ENCODE results near the gene FAM200A. TPM values are rescaled to one million over a fixed set of nuclear protein-coding genes. Genes with fewer than 3 reads are reported as not detected.

The FAM200A gene
- total RNA-seq, 1 donor from 2014 or later: 21.1 TPM

DNA sequence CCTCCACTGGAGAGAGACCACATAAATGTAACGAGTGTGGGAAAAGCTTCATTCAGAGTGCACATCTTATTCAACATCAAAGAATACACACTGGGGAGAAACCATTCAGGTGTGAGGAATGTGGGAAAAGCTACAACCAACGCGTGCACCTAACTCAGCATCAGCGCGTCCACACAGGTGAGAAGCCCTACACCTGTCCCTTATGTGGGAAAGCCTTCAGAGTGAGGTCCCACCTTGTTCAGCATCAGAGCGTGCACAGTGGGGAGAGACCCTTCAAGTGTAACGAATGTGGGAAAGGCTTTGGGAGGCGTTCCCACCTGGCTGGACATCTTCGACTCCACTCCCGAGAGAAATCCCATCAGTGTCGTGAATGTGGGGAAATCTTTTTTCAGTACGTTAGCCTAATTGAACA is 20.6 kb downstream of the FAM200A start:
- Mint-ChIP-seq H3K27me3 (ENCODE audit: insufficient read depth, low read depth) (peaks cover 10% of the 10 kb centered on the region), H3K4me1 (no peaks in the 10 kb centered on the region), H3K27ac (no peak overlapping the region), H3K36me3 (peaks cover 71% of the 10 kb centered on the region), H3K4me3 (no peak overlapping the region), H3K9me3 (peaks cover 64% of the 10 kb centered on the region)
- Histone ChIP-seq H3K9me3 (ENCODE audit: low read depth) (peaks cover 34% of the 10 kb centered on the region), H3K4me3 (peak overlapping the region; percentile 4), H3K27me3 (no peaks in the 10 kb centered on the region), H3K4me2 (no peak overlapping the region), H3K79me2 (ENCODE audit: low read depth) (no peaks in the 10 kb centered on the region), H3K4me1 (no peaks in the 10 kb centered on the region), H2AFZ (replicated peaks) (no peak overlapping the region), H3K9ac (no peak overlapping the region), H3K36me3 (peaks cover 41% of the 10 kb centered on the region), H4K20me1 (ENCODE audit: low read depth) (no peaks in the 10 kb centered on the region), H3F3A (ENCODE audit: low read depth) (peaks cover 7% of the 10 kb centered on the region), H3K27ac (no peak overlapping the region)
- DNase-seq (ENCODE audit: low spot score): no peak
- no peak for TF ChIP-seq EZH2 (IDR thresholded peaks at IDR 0.05)
- no peak for TF ChIP-seq CTCF (IDR thresholded peaks at IDR 0.05)
- no peak for TF ChIP-seq EZH2phosphoT487 (IDR thresholded peaks at IDR 0.05)

- H3K4me3 Mint-ChIP-seq: no peak overlapping the region
- peak; percentile 17 for DNase-seq (ENCODE audit: low spot score)
- H4K20me1 ChIP-seq (ENCODE audit: low read depth): no peaks in the 10 kb centered on the region
- H3K27ac Mint-ChIP-seq: no peak overlapping the region
- H3K9me3 ChIP-seq (ENCODE audit: low read depth): peaks cover 8% of the 10 kb centered on the region
- H3K4me1 Mint-ChIP-seq: no peaks in the 10 kb centered on the region
- no peak overlapping the region for H3K4me3 ChIP-seq
- TF ChIP-seq EZH2phosphoT487 (IDR thresholded peaks at IDR 0.05) (no peak), CTCF (IDR thresholded peaks at IDR 0.05) (peak; percentile 42), EZH2 (IDR thresholded peaks at IDR 0.05) (no peak)
- no peak overlapping the region for H3K9ac ChIP-seq
- peaks cover 19% of the 10 kb centered on the region for H3K36me3 ChIP-seq
- no peak overlapping the region for H3K4me2 ChIP-seq
- H3K79me2 ChIP-seq (ENCODE audit: low read depth): no peaks in the 10 kb centered on the region
- H3K36me3 Mint-ChIP-seq: peaks cover 55% of the 10 kb centered on the region
- peaks cover 29% of the 10 kb centered on the region for H3K9me3 Mint-ChIP-seq
- H3K4me1 ChIP-seq: no peaks in the 10 kb centered on the region
- H3K27me3 ChIP-seq: no peaks in the 10 kb centered on the region
- no peak overlapping the region for H3K27ac ChIP-seq
- H2AFZ ChIP-seq (replicated peaks): no peak overlapping the region
- H3K27me3 Mint-ChIP-seq (ENCODE audit: insufficient read depth, low read depth): peaks cover 10% of the 10 kb centered on the region
- H3F3A ChIP-seq (ENCODE audit: low read depth): peaks cover under 1% of the 10 kb centered on the region
Measured at GRCh38 chr7:99525713-99526440, 26.0 kb downstream of the FAM200A start.

DNA sequence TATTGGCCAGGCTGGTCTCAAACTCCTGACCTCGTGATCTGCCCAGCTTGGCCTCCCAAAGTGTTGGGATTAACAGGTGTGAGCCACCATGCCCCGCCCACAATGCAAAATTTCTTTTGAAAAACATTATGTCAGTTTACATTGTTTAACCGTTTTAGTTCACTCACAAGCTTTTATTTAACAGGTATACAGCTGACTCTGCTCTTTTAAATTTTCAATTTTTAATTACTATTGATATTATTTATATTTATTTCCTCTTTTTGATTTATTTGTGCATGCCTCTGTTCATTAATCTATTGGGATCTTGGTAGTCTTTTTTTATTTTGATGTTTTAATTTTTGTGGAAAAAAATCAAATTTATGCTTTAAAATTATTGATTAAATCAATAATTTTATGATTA is 30.5 kb downstream of the FAM200A start:
- no peak overlapping the region for H3K4me3 Mint-ChIP-seq
- no peaks in the 10 kb centered on the region for H3K36me3 ChIP-seq

More for the DNA sequence above, 30.5 kb downstream of the FAM200A start:
- no peak for DNase-seq (ENCODE audit: low spot score)
- H3K4me3 ChIP-seq: no peak overlapping the region
- H3K27ac ChIP-seq: no peak overlapping the region
- no peaks in the 10 kb centered on the region for H3K4me1 ChIP-seq
- no peaks in the 10 kb centered on the region for H3K79me2 ChIP-seq (ENCODE audit: low read depth)
- H3K4me2 ChIP-seq: no peak overlapping the region
- no peaks in the 10 kb centered on the region for H4K20me1 ChIP-seq (ENCODE audit: low read depth)
- peaks cover 32% of the 10 kb centered on the region for H3K36me3 Mint-ChIP-seq
- H3K27me3 ChIP-seq: no peaks in the 10 kb centered on the region
- no peak overlapping the region for H2AFZ ChIP-seq (replicated peaks)
- peaks cover 2% of the 10 kb centered on the region for H3K27me3 Mint-ChIP-seq (ENCODE audit: insufficient read depth, low read depth)
- no peak overlapping the region for H3K9ac ChIP-seq
- H3F3A ChIP-seq (ENCODE audit: low read depth): no peaks in the 10 kb centered on the region
- TF ChIP-seq EZH2 (IDR thresholded peaks at IDR 0.05) (no peak), CTCF (IDR thresholded peaks at IDR 0.05) (no peak), EZH2phosphoT487 (IDR thresholded peaks at IDR 0.05) (no peak)
- H3K27ac Mint-ChIP-seq: no peak overlapping the region
- H3K9me3 ChIP-seq (ENCODE audit: low read depth): no peaks in the 10 kb centered on the region
- no peaks in the 10 kb centered on the region for H3K4me1 Mint-ChIP-seq
- H3K9me3 Mint-ChIP-seq: no peaks in the 10 kb centered on the region
